Heart right ventricle (tissue), 16 donors: ENCODE data around the gene ARHGEF7. TPM values are rescaled to one million over a fixed set of nuclear protein-coding genes. Genes with fewer than 3 reads are reported as not detected.

ENCODE experiments used
- ATAC-seq, 8 donors: fragments of 200-7000 bp; cut with Tn5 transposase; one replicate each; pipeline ENCODE4 v1.9.1; 2020; ENCODE audit warnings: mild to moderate bottlenecking in 8 of 8, moderate library complexity in 8 of 8, moderate number of reproducible peaks in 1 of 8
- DNase-seq, 2 donors: peaks; one replicate each; pipeline ENCODE4 v3.0.0-alpha.2; 2020
- H3K27ac ChIP-seq, 10 donors: fragments of 200-600 bp; sonication (generic) in 2 of 10; one replicate each; pipeline versions ENCODE4 v1.5.0 to v1.8.0; 2020 to 2022; ENCODE audit warnings: mild to moderate bottlenecking in 3 of 10
- H3K27me3 ChIP-seq, 7 donors: fragments of 200-600 bp; one replicate each; pipeline ENCODE4 v1.8.0; 2021 to 2022; ENCODE audit warnings: mild to moderate bottlenecking in 2 of 7
- H3K36me3 ChIP-seq, 9 donors: fragments of 200-600 bp; sonication (generic) in 1 of 9; one replicate each; pipeline versions ENCODE4 v1.5.0 to v1.8.0; 2020 to 2022; ENCODE audit warnings: mild to moderate bottlenecking in 2 of 9
- H3K4me1 ChIP-seq, 9 donors: fragments of 200-600 bp; sonication (generic) in 1 of 9; one replicate each; pipeline versions ENCODE4 v1.5.0 to v1.8.0; 2020 to 2022; ENCODE audit warnings: mild to moderate bottlenecking in 4 of 9
- H3K4me3 ChIP-seq, 10 donors: fragments of 200-600 bp; sonication (generic) in 2 of 10; one replicate each; pipeline versions ENCODE4 v1.5.0 to v1.8.0; 2020 to 2022; ENCODE audit warnings: mild to moderate bottlenecking in 7 of 10, moderate library complexity in 2 of 10
- H3K9me3 ChIP-seq, 11 donors: fragments of 200-600 bp in 10 of 11; sonication (generic) in 2 of 11; one replicate each; pipeline versions ENCODE4 v1.5.0 to v1.8.0; 2013 to 2022; ENCODE audit warnings: mild to moderate bottlenecking in 2 of 11, control low read depth in 1 of 11, moderate library complexity in 1 of 11
- whole genome bisulfite sequencing, 2 donors: extraction: QIAGEN DNeasy Blood & Tissue Kit; methylation state at CpG; one replicate each; pipeline ENCODE4 v1.1.7; 2013; ENCODE audit warnings: inconsistent platforms in 1 of 2; 5-methylcytosine and 5-hydroxymethylcytosine counted together
- intact Hi-C, 10 donors: fragments of 100-400 bp; cut with DNase I; formaldehyde crosslinking; loops; one replicate each; pipeline versions ENCODE4 v1.11.1 to v1.14.2; 2022
- polyA plus RNA-seq, 2 donors: library from polyadenylated mRNA; stranded (reverse); fragments of 200-250 nt; gene quantifications; one replicate each; pipeline ENCODE4 v1.2.3, GENCODE V29; 2013
- total RNA-seq, 10 donors: library from RNA; stranded (reverse); fragmentation: NEBNext Ultra II Directional in 3 of 10; extraction: Animal tissue kit (Norgen Biotek cat#: 25700) in 3 of 10; gene quantifications; one replicate each; pipeline versions ENCODE4 v1.2.1 to v1.2.4, GENCODE V29; 2021 to 2023
- TF ChIP-seq, protein P1 (sequence below), 9 donors: fragments of 200-600 bp; sonication (generic) in 2 of 9; IDR thresholded peaks; one replicate each; pipeline versions ENCODE4 v1.5.0 to v1.8.0; 2021 to 2022; ENCODE audit warnings: antibody characterized with exemption in 9 of 9, mild to moderate bottlenecking in 5 of 9, moderate library complexity in 1 of 9
- donor health status: Arrhythmogenic right ventricular cardiomyopathy.
- donor health status: ischemic (EF 13 %, LVEDD 7.1; RV severe dilation, severe dysfunction).
- donor health status: healthy with polysubstance abuse.
- donor health status: DM: no; HTN: yes; CAD: no.
- donor health status: DM: no; HTN: no; CAD: no.
- donor health status: ischemic (EF 25% LVEDD 6.9; RV normal size, moderate dysfunction).
- donor health status: ischemic (EF 25% LVEDD 5.7; RV mildly dilated, moderate dysfunction).
- donor health status: healthy.
- donor health status: DM: yes; HTN: yes; CAD: no.
- donor health status: Ischemic cardiomyopathy.
- donor health status: ischemic (EF 35%, LVEDD 5.7; RV mildly dilated, moderate dysfunction).
- donor health status: nonischemic (EF 11% LVEDD 7.7; RV severe dilation, severe dysfunction).
- donor health status: DM: yes; HTN: yes; CAD: no.
- donor health status: PGD.
- donor health status: ischemic (EF 29% LVEDD 5.4; RV normal size, mild dysfunction).
- donor health status: nonischemic (EF 23%, LVEDD 6.1; RV moderate dilation, normal function).

ARHGEF7 gene
- total and polyA plus RNA-seq, 12 donors, result 18.4 to 56.6 (median 43.1) TPM

GRCh38 chr13:111343186-111343805 lies 228.2 kb downstream of the ARHGEF7 start:
- no peak for ATAC-seq
- Histone ChIP-seq H3K36me3 (peaks cover 0 to 4% (median 0%) of the 10 kb centered on the region in 9 donors), H3K4me3 (no peak overlapping the region), H3K4me1 (no peaks in the 10 kb centered on the region), H3K9me3 (no peaks in the 10 kb centered on the region), H3K27me3 (no peaks in the 10 kb centered on the region), H3K27ac (no peak overlapping the region)
- DNase-seq, result peak in 1 of 2 donors; percentile 0
- 82 to 91% methylated on average over 11 of the region's 11 CpGs for WGBS, 2 donors
- TF ChIP-seq, protein P1, sequence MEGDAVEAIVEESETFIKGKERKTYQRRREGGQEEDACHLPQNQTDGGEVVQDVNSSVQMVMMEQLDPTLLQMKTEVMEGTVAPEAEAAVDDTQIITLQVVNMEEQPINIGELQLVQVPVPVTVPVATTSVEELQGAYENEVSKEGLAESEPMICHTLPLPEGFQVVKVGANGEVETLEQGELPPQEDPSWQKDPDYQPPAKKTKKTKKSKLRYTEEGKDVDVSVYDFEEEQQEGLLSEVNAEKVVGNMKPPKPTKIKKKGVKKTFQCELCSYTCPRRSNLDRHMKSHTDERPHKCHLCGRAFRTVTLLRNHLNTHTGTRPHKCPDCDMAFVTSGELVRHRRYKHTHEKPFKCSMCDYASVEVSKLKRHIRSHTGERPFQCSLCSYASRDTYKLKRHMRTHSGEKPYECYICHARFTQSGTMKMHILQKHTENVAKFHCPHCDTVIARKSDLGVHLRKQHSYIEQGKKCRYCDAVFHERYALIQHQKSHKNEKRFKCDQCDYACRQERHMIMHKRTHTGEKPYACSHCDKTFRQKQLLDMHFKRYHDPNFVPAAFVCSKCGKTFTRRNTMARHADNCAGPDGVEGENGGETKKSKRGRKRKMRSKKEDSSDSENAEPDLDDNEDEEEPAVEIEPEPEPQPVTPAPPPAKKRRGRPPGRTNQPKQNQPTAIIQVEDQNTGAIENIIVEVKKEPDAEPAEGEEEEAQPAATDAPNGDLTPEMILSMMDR (IDR thresholded peaks at IDR 0.05), result no peak
- intact Hi-C loops, result no loop called here

GRCh38 chr13:111344471-111345191 lies 229.5 kb downstream of the ARHGEF7 start:
- DNase-seq, result no peak
- TF ChIP-seq, protein P1 (IDR thresholded peaks at IDR 0.05), result peak in 4 of 9 donors; percentile 6 to 20 (median 14)
- no peaks in the 10 kb centered on the region for H3K27me3 ChIP-seq
- peaks cover 0 to 4% (median 0%) of the 10 kb centered on the region in 9 donors for H3K36me3 ChIP-seq
- H3K4me3 ChIP-seq, result no peak overlapping the region
- 68 to 77% methylated on average over 25 of the region's 25 CpGs for WGBS, 2 donors
- no peak overlapping the region for H3K27ac ChIP-seq
- H3K4me1 ChIP-seq, result no peaks in the 10 kb centered on the region
- intact Hi-C loops, result no loop called here
- ATAC-seq, result peak in 1 of 8 donors; percentile 79
- H3K9me3 ChIP-seq, result peaks cover 0 to 3% (median 0%) of the 10 kb centered on the region in 11 donors

GRCh38 chr13:111345682-111346081 lies 230.6 kb downstream of the ARHGEF7 start:
- Histone ChIP-seq H3K9me3 (peaks cover 0 to 4% (median 0%) of the 10 kb centered on the region in 11 donors), H3K4me3 (no peak overlapping the region), H3K27me3 (no peaks in the 10 kb centered on the region), H3K27ac (no peak overlapping the region), H3K36me3 (peaks cover 0 to 4% (median 0%) of the 10 kb centered on the region in 9 donors), H3K4me1 (no peaks in the 10 kb centered on the region)
- no peak for ATAC-seq
- 91 to 93% methylated on average over 11 of the region's 11 CpGs for WGBS, 2 donors
- intact Hi-C loops, result no loop called here
- DNase-seq, result no peak
- TF ChIP-seq, protein P1 (IDR thresholded peaks at IDR 0.05), result no peak

- Histone ChIP-seq H3K9me3 (peaks cover 0 to 4% (median 0%) of the 10 kb centered on the region in 11 donors), H3K4me3 (no peak overlapping the region), H3K27ac (no peak overlapping the region), H3K4me1 (no peaks in the 10 kb centered on the region), H3K36me3 (peaks cover 0 to 4% (median 0%) of the 10 kb centered on the region in 9 donors), H3K27me3 (no peaks in the 10 kb centered on the region)
- peak in 1 of 2 donors; percentile 60 for DNase-seq
- peak in 3 of 8 donors; percentile 61 to 83 (median 61) for ATAC-seq
- intact Hi-C loops, result no loop called here
- TF ChIP-seq, protein P1 (IDR thresholded peaks at IDR 0.05), result no peak
- WGBS, 2 donors, result 75 to 88% methylated on average over 20 of the region's 20 CpGs
These were observed 231.1 kb downstream of the ARHGEF7 start for GRCh38 chr13:111346101-111346680.
